SK-N-SH (cell line): ENCODE data around the gene OR2AT4.

Experiments
- CTCF ChIP-seq: fragments of 200-600 bp; sonication (generic); IDR thresholded peaks from 2 replicates; pipeline ENCODE4 v1.6.1; 2017; ENCODE audit warnings: antibody characterized with exemption, mild to moderate bottlenecking, moderate library complexity
- NRF1 ChIP-seq: IDR thresholded peaks from 2 replicates; pipeline ENCODE4 v1.6.1; 2012; ENCODE audit warnings: low read depth, mild to moderate bottlenecking, low read length

GRCh38 chr11:75052457-75052856 lies 44.2 kb downstream of the OR2AT4 start:
- no peak for TF ChIP-seq CTCF
- no peak for TF ChIP-seq NRF1
